ENCODE data around the gene ZNF524.

ZNF524 gene

DNA sequence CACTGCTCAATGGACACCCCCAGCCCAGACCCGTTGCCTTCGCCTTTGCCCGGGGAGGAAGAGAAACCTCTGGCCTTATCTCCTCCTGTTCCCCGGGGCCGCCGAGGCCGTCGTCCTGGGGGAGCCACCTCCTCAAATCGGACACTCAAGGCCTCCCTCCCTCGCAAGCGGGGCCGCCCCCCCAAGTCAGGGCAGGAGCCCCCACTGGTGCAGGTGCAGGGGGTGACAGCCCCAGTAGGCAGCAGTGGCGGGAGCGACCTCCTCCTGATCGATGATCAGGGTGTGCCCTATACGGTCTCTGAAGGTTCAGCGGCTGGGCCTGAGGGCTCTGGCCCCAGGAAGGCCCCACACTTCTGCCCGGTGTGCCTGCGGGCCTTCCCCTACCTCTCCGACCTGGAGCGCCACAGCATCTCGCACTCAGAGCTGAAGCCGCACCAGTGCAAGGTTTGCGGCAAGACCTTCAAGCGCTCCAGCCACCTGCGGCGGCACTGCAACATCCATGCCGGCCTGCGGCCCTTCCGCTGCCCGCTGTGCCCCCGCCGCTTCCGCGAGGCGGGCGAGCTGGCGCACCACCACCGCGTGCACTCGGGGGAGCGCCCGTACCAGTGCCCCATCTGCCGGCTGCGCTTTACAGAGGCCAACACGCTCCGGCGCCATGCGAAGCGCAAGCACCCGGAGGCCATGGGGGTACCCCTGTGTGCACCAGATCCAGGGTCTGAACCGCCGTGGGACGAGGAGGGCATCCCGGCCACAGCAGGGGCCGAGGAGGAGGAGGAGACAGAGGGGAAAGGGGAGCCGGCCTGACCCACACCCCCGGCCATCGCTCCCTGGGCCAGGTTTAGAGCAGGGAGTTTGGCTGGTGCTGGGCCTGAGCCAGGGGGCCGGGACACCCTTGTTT, 2.3 kb downstream of the ZNF524 start:
- no peak for DNase-seq (ENCODE audit: low spot score)

DNA sequence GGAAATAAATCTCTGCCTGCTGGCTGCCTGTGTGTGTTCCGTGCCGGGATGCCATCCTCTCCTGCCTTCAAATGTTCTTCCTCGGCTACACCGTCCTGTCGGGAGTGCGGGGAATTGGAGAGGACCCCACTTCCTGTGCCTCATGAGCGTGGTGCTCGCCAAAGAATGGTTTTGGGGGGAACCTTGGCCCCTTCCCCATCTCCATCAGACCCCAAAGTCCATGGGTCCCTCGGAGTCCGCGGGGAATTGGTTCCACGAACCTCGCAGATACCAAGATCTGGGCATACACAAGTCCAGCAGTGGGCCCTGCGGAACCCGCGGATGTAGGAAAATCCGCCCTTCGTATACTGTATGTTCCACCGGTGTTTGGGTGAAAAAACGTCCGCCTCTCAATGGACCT, 3.0 kb downstream of the ZNF524 start:
- DNase-seq (ENCODE audit: low spot score) = no peak

- no peak for DNase-seq (ENCODE audit: low spot score)
Observed at GRCh38 chr19:55603581-55604292, 3.6 kb downstream of the ZNF524 start.

DNA sequence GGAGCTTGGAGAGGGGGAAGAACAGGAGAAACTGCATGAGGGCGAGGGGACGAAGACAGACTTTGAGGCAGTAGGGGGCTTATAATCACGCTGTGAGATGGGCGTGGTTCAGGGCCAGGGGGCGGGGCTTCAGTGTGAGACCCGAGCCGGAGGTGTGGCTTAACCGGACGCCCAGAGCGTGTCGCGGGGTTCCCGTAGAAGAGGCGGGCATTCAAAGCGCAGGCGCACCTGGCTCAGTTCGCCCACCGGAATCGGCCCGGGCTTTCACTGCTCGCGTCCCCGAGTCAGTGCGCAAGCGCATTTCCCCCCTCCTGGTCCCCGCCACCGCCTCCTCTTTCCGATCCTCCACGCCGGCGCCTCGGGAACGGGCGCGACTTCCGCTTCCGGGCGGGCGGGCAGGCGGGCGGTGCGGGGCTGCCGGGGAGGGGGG, 5.1 kb downstream of the ZNF524 start:
- peak; percentile 94 for DNase-seq (ENCODE audit: low spot score)

- peak; percentile 69 for DNase-seq (ENCODE audit: low spot score)
Observed at GRCh38 chr19:55605637-55606470, 5.8 kb downstream of the ZNF524 start, which contains the start of gene ZNF865. TSS of gene ZNF865 (plus strand) at chr19:55605647. CDS start at chr19:55613619, 7,972 bp downstream.

- DNase-seq (ENCODE audit: low spot score) = no peak
Observed at GRCh38 chr19:55606471-55606787, 6.3 kb downstream of the ZNF524 start.

DNA sequence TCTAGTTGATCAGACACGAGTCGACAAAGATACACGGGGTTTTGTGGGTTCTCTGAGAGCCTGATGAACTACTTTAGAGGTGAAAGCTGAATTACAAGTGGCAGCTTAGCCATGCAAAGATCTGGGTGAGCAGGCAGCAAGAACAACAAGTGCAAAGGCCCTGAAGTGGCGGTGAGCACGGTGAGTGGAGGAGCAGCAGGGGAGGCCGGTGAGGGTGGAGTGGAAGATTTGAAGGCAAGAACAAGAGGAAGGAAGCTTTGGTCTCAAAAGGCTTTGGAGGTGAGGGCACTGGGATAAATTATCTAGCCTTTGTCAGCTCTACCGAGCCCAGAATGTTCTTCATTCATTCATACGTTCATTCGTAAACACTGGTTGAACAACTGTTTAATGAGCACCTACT, 6.7 kb downstream of the ZNF524 start:
- DNase-seq (ENCODE audit: low spot score) = no peak

DNA sequence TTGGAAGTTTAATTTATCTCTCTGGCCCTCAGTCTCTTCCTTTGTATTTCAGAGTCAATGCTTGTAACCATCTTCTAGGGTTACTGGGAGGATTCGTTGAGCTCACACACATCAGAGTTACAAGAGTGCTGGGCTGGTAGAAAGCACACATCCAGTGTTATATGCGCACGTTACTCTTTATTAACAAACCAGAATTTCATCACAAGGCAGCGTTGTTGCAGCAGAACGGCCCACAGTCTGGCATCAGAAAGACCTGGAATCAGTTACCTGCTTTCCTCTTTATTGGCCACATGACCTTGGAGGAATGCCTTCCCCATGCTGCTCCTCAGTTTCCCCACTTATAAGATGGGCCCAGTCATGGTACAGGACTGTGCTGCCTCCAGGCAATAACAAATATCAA, 9.2 kb downstream of the ZNF524 start:
- DNase-seq (ENCODE audit: low spot score) = no peak

DNA sequence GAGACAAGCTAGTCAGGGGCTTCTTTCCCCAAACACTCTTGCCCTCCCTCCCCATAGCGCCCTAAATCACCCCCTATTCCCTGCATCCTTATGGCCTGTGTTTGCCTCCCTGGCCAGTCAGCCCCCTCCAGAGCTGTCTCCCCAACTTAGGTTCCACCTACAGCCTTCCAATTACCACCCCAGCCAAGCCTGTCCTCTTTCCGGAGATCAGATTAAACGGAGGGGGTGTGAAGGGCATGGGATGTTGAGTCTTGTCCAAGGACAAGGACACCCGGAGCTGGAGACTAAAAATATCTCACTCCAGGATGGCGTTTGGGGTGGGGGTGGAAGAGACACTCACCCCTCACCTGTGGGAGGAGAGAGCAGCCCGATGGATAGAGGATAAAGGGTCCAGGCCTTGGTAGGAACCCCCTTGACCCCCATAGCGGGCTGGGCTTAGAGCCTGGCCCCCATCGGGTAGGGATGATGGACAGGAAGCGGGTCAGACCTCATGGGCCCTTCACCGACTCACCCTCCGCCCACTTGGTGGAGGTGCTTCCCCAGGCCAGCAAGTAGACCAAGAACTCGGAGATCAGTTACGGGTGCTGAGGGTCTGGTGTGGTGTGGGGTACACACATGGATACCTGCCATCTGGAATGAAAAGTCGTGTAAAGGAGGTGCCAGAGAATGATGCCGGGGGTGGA, 11.4 kb downstream of the ZNF524 start:
- no peak for DNase-seq (ENCODE audit: low spot score)

DNA sequence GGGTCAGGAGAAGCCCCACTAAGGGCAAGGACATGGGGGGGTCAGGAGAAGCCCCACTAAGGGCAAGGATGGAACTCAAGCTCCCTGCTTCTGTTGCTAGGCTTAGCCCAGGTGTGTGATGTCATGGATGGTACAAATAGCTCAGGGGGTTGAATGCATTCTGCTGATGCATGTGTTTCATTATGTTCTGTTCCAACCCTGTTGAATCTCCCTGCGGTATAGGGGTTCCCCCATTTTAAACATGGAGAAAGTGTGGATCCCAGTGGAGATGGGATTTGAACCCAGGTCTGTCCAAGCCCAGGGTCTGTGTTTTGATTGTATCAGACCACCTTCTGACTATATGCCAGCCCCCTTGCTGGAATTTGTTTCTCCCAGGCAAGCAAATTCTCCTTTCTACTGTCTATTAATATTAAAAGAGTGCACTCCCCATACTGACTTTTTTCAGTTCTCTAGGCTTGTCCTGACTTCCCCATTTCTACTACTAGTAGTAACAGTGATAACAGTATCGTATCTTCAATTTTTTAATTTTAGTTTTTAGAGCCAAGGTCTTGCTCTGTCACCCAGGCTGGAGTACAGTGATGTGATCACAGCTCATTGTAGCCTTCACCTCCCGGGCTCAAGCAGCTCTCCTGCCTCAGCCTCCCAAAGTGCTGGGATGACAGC, 12.0 kb downstream of the ZNF524 start:
- DNase-seq (ENCODE audit: low spot score) = no peak

- no peak for DNase-seq (ENCODE audit: low spot score)
Observed at GRCh38 chr19:55613396-55613795, 13.3 kb downstream of the ZNF524 start.

GRCh38 chr19:55613930-55614710, 14.0 kb downstream of the ZNF524 start:
- DNase-seq (ENCODE audit: low spot score) = no peak

- DNase-seq (ENCODE audit: low spot score) = no peak
Observed at GRCh38 chr19:55614711-55615542, 14.8 kb downstream of the ZNF524 start.

- no peak for DNase-seq (ENCODE audit: low spot score)
Observed at GRCh38 chr19:55615543-55616394, 15.7 kb downstream of the ZNF524 start.

- no peak for DNase-seq (ENCODE audit: low spot score)
Observed at GRCh38 chr19:55616395-55616875, 16.3 kb downstream of the ZNF524 start.

DNA sequence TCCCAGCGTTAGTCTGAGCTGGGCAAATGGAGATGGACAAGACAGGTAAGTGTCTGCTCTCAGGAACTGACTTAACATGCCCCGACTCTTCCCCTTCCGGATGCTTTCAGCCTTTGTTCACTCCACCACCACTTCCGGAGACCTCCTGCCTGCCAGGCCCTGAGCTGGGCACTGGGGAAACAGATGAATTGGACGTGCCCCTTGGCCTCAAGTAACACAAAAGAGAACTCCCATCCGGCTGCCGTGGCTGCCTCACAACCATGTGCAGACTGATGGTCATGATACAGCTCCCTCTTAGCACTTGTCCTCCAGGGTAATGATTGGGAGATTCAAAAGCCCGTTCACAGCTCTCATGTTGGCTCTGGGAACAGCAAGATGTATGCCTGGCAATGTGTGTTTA, 17.3 kb downstream of the ZNF524 start:
- DNase-seq (ENCODE audit: low spot score) = no peak

- no peak for DNase-seq (ENCODE audit: low spot score)
Observed at GRCh38 chr19:55618426-55618825, 18.3 kb downstream of the ZNF524 start.

GRCh38 chr19:55619286-55619685, 19.2 kb downstream of the ZNF524 start:
- DNase-seq (ENCODE audit: low spot score) = no peak

Data from COLO829 (cell line).